ENCODE data around the gene UPK2.

DNA sequence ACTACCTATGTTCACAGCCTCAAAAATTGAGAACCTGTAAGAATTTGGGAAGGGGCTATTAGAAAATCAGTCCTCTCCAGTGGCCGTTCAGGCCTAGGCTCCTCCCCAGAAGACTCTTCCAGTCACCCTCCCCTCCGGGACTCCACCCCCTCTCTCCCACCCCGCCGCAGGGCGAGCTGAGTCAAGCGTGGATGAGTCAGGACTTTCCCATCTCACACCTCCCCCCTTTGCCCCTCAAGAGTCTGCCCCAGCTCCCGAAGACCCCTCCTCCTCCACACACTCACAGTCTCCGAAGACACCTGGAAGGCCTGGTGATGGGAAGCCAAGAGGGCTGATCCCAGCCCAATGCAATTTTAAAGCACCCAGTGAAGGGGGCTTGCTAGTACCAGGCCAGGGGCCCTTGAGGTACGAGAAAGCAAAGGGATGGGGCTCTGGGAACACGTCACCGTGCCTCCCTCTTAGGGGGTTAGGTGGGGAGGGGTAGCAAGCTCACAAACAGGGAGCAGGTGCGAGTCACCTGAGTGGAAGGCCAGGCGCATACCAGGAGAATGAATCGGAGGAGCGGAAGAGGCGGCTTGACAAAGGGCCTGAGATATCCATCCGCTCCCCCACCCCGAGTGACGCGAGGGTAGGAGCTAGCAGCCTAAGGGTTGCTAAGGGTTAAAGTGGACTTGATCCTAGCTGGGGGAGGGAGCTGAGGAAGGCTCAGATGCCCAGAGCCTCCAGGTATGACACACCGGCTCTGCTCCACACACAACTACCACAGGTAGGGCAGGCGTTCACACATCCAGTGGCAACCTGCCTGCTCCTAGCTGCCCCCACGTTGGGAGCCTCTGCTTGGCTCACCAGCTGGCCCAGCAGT lies 44.0 kb upstream of the UPK2 start:
- TF ChIP-seq CTCF (conservative IDR thresholded peaks at IDR 0.05; ENCODE audit: low read length) (no peak), EZH2phosphoT487 (IDR thresholded peaks at IDR 0.05; ENCODE audit: borderline replicate concordance) (no peak)

Data from Loucy (cell line).